Keratinocyte (primary cell): ENCODE data around the gene TMEM109.

Source experiments
- CTCF ChIP-seq, 3 experiments: IDR thresholded peaks in 1 of 3; conservative IDR thresholded peaks in 1 of 3; optimal IDR thresholded peaks in 1 of 3; 2 replicates in 2 of 3; 3 replicates in 1 of 3; pipeline versions ENCODE3 to v1.5.1; 2011; ENCODE audit warnings: low read length in 3 of 3, mild to moderate bottlenecking in 3 of 3, moderate library complexity in 2 of 3, control low read depth in 1 of 3, inconsistent platforms in 1 of 3; ENCODE audit not compliant: insufficient read depth in 2 of 3; ENCODE audit errors: extremely low read depth in 1 of 3
- EZH2 ChIP-seq: IDR thresholded peaks from one replicate; pipeline ENCODE4 v1.6.1; 2012; ENCODE audit warnings: inconsistent platforms, mild to moderate bottlenecking, low read length, moderate library complexity

- TF ChIP-seq CTCF (optimal IDR thresholded peaks at IDR 0.05 in 1 of 3, IDR thresholded peaks at IDR 0.05 in 1 of 3, conservative IDR thresholded peaks at IDR 0.05 in 1 of 3; ENCODE audit: extremely low read depth in 1 of 3, insufficient read depth in 2 of 3, low read length in 3 of 3) (no peak), EZH2 (no peak)
Measured at GRCh38 chr11:60905047-60905446, 8.9 kb upstream of the TMEM109 start.
